C4-2B (cell line): ENCODE data around the gene BTBD6.

Experiments
- CTCF ChIP-seq: fragments of 450-650 bp; conservative IDR thresholded peaks from 2 replicates; pipeline ENCODE4 v1.5.1; 2017; ENCODE audit warnings: mild to moderate bottlenecking
- ZFX ChIP-seq: fragments of 450-650 bp; IDR thresholded peaks from 2 replicates; pipeline ENCODE4 v1.6.1; 2017

- no peak for TF ChIP-seq CTCF
- no peak for TF ChIP-seq ZFX
Measured at GRCh38 chr14:105204931-105205672, 43.2 kb upstream of the BTBD6 start.
